C4-2B (cell line): ENCODE data around the gene PROM1.

ENCODE experiments used
- CTCF ChIP-seq: fragments of 450-650 bp; conservative IDR thresholded peaks from 2 replicates; pipeline ENCODE4 v1.5.1; 2017; ENCODE audit warnings: mild to moderate bottlenecking
- ZFX ChIP-seq: fragments of 450-650 bp; IDR thresholded peaks from 2 replicates; pipeline ENCODE4 v1.6.1; 2017

- TF ChIP-seq CTCF (no peak), ZFX (no peak)
These were observed 158.0 kb downstream of the PROM1 start for GRCh38 chr4:15925830-15926229.
